ENCODE results near the gene RNF220.

RNF220 gene

DNA sequence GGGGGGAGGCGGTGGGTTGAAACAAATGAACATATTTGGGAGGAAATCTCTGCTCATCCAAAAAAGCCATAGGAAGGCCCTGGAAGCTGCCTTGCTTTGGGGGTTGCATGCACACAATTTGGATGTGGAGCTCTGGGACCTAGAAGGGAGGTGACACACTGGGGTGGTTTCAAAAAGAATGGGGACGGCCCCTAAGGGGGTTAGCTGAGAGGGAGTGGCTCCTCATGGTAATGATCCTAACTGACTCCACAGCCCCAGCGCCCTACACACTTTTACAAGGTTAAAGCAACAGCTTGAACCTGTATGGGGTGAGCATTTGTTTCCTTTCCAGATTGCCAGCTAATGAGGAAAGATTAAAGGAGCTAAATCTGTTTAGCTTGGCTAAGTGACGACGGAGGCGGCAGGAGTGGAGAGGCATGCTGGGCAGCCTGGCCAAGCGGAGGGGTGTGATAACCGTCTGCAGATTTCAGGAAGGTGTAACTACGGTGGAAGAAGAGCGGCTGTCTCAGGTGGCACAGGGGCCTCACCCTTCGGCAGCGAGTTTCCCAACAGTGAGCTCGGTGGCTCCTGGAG, 107.3 kb downstream of the RNF220 start:
- TF ChIP-seq, protein P1, sequence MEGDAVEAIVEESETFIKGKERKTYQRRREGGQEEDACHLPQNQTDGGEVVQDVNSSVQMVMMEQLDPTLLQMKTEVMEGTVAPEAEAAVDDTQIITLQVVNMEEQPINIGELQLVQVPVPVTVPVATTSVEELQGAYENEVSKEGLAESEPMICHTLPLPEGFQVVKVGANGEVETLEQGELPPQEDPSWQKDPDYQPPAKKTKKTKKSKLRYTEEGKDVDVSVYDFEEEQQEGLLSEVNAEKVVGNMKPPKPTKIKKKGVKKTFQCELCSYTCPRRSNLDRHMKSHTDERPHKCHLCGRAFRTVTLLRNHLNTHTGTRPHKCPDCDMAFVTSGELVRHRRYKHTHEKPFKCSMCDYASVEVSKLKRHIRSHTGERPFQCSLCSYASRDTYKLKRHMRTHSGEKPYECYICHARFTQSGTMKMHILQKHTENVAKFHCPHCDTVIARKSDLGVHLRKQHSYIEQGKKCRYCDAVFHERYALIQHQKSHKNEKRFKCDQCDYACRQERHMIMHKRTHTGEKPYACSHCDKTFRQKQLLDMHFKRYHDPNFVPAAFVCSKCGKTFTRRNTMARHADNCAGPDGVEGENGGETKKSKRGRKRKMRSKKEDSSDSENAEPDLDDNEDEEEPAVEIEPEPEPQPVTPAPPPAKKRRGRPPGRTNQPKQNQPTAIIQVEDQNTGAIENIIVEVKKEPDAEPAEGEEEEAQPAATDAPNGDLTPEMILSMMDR (conservative IDR thresholded peaks at IDR 0.05; ENCODE audit: low read length) = no peak
- DNase-seq (ENCODE audit: low read depth) = no peak
- H3K4me3 ChIP-seq (ENCODE audit: low read length) = no peak overlapping the region

DNA sequence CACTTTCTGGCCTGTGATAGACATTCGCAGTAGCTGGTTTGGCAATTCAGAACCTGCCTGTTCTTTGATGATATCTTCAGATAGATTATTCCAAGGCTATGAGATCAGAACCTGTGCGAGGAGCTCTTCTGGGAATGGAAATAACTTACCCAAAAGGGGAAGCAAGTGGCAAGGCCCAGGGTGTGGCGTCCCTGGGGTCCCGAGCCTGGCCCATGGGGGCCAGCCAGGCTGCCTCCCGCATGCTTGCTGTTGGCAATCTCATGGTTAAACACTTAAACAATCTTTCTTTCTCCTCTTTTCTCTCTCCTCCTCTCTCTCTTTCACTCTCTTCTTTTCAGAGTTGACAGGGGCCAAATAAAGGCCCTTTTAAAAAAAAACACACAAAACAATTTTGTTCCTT, 108.1 kb downstream of the RNF220 start:
- DNase-seq (ENCODE audit: low read depth) = no peak
- H3K4me3 ChIP-seq (ENCODE audit: low read length) = no peak overlapping the region
- TF ChIP-seq, protein P1 (conservative IDR thresholded peaks at IDR 0.05; ENCODE audit: low read length) = no peak

DNA sequence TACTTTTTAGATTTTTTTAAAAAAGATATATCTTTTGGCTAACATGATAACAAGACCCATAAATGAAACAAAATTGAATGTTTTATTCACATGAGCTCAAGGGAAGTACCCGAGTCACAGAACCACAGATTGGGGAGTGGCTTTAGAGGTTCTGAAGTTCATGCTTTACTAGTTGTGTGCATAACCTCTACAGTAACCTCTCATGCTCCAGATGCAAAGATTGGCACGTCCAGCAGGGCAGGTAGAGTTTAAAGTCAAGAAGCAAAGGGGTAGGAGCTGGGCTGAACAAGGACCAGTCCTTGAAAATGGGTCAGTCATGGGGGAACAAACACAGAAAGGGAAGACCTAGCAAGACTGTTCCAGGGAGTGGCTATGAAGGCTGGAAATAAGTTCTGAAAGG, 109.6 kb downstream of the RNF220 start:
- TF ChIP-seq, protein P1 (conservative IDR thresholded peaks at IDR 0.05; ENCODE audit: low read length) = no peak
- no peak overlapping the region for H3K4me3 ChIP-seq (ENCODE audit: low read length)
- DNase-seq (ENCODE audit: low read depth) = no peak

DNA sequence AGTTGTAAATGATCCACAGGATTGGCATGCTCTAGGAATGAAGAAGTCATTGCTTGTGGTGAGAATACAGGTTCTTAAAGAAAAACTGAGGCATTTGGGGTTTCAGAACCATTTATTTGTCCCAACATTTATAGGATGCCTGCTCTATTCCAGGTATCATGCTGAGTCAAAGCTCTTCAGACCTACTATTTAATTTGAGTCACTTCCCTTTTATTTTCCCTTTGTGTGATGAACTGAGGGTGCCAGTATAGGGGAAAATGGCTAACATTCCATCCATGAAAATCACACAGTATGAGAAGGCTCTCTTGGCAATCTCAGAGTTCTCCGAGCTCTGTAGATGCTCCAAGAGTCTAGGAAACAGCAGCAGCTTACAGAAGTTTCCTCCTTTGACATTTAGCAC, 110.4 kb downstream of the RNF220 start:
- DNase-seq (ENCODE audit: low read depth) = no peak
- TF ChIP-seq, protein P1 (conservative IDR thresholded peaks at IDR 0.05; ENCODE audit: low read length) = no peak

DNA sequence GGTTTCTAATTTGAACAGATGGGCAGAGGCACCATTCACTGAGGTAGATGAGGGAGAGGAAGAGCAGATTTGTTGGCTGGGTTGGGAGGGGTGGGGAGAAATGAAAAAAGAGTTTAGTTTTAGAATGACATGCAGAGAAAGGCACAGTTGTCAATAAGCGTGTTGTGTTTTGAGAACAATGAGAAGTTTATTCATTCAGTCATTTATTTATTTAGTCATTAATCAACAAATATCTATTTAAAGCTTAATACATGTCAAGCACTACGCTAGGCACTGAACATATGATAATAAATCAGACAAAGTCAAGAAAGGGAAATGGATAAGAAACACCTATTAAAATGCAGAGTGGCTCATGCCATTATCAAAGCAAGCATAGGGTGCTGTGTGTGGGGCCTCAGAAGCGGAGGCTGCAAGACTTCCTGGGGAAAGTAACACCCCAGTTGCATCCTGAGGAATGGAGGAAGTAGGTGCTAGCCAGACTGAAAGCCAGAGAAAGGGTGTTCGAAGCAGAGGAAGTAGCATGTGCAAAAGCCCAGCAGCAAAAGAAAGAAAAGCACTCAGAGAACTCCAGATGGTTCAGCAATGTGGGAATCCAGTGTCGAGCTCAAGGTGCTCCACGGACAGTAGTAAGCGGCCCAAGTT, 114.1 kb downstream of the RNF220 start:
- no peak overlapping the region for H3K4me3 ChIP-seq (ENCODE audit: low read length)
- TF ChIP-seq, protein P1 (conservative IDR thresholded peaks at IDR 0.05; ENCODE audit: low read length) = no peak
- DNase-seq (ENCODE audit: low read depth) = no peak

More for the DNA sequence above, 110.4 kb downstream of the RNF220 start:
- no peak overlapping the region for H3K4me3 ChIP-seq (ENCODE audit: low read length)

DNA sequence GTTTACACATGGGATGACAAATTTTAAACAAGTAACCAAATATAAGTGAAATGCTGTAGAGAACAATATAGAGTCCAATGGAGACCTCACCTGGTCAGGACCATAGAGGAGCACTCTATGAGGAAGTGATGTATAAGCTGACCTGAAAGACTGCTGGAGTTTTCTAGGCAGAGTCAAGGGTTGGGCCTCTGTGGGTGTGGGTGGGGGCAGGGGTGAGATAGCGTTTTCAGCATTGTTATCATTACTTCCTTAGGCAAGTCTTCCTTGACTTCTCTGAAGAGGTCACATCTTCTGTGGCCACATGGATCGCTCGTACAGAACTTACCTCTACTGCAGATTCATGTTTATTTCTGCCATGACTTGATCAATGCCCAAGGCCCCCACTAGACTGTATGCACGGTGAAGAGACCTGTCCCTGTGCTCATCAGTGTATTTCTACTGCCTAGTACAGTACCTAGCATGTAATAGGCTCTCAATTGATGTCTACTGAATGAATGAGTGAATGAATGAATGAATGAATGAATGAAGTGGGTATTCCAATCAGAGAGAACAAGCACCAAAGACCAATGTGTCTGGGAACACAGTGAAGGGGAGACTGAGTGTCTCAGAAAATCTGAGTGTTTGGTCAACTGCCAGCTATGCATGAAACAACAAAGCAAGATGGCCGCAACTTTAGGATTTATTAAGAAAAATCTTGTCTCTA, 116.5 kb downstream of the RNF220 start:
- no peak overlapping the region for H3K4me3 ChIP-seq (ENCODE audit: low read length)
- TF ChIP-seq, protein P1 (conservative IDR thresholded peaks at IDR 0.05; ENCODE audit: low read length) = no peak
- DNase-seq (ENCODE audit: low read depth) = no peak
